Stimulated activated CD4-positive, alpha-beta T cell treated with anti-CD3 and anti-CD28 coated beads, Interleukin-1b, Interleukin-23, amount 100 ng/mL, for 1 hour (primary cell): ENCODE measurements around the gene GJA4.
"Not testable (repeated sequence)": the region's sequence is repeated elsewhere in the genome, so short reads cannot be mapped to it uniquely, and the experiment has no call there.

Experiments
- DNase-seq, 2 donors: peaks; one replicate each; pipeline ENCODE4 v3.0.0-alpha.2; 2020; ENCODE audit warnings: low read depth in 2 of 2

Gene GJA4

DNA sequence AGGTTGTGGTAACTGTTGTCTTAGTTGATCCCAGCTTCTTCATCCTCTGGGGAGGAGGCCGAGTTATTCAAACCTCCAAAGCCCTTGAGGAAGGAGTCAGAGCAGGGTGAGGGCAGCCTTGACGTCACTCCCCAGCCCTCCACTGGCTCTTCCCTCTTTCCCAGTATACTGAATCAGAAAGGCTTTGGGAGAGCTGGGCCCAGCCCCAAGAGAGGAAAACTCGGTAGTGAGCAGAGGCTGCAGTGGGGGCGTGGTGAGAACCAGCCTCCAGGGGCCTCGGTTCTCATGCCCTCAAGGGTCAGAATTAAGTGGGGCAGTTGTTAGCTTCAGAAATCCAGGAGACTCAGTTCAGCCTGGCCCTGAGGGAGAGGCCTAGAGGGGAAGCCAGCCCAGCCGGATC, 1.8 kb upstream of the GJA4 start:
- DNase-seq: no peak

DNA sequence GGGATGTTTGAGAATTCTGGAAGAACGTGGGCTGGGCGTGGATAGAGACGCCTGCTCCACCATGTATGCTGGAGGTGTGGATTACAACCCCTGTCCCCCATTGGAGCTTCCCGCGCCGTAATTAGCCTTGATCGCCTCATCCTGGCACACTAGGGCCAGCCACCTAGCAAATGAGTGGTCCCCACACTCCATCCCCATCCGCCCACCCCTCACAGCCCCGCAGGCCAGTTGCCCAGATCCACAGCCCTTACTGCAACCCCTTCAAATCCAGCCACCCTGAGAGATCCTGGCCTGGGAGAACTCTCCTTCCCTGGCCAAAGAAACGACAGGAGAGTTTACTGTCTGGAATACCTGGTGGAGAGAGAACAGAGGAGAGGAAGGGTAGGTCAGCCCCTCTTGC, 375 bp upstream of the GJA4 start:
- no peak for DNase-seq

DNA sequence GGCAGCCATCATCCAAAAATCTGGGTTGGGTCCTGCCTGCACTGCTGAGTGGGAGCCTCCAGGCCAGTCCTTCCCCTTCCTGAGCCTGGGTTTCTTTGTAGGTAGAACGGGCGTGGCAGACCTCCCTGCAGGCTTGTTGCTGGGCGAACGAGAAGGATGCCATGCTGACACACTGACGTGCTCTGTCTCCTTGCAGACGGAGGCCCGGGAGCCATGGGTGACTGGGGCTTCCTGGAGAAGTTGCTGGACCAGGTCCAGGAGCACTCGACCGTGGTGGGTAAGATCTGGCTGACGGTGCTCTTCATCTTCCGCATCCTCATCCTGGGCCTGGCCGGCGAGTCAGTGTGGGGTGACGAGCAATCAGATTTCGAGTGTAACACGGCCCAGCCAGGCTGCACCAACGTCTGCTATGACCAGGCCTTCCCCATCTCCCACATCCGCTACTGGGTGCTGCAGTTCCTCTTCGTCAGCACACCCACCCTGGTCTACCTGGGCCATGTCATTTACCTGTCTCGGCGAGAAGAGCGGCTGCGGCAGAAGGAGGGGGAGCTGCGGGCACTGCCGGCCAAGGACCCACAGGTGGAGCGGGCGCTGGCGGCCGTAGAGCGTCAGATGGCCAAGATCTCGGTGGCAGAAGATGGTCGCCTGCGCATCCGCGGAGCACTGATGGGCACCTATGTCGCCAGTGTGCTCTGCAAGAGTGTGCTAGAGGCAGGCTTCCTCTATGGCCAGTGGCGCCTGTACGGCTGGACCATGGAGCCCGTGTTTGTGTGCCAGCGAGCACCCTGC, 1.4 kb downstream of the GJA4 start:
- DNase-seq: no peak

DNA sequence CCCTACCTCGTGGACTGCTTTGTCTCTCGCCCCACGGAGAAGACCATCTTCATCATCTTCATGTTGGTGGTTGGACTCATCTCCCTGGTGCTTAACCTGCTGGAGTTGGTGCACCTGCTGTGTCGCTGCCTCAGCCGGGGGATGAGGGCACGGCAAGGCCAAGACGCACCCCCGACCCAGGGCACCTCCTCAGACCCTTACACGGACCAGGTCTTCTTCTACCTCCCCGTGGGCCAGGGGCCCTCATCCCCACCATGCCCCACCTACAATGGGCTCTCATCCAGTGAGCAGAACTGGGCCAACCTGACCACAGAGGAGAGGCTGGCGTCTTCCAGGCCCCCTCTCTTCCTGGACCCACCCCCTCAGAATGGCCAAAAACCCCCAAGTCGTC, 2.0 kb downstream of the GJA4 start:
- DNase-seq: no peak

DNA sequence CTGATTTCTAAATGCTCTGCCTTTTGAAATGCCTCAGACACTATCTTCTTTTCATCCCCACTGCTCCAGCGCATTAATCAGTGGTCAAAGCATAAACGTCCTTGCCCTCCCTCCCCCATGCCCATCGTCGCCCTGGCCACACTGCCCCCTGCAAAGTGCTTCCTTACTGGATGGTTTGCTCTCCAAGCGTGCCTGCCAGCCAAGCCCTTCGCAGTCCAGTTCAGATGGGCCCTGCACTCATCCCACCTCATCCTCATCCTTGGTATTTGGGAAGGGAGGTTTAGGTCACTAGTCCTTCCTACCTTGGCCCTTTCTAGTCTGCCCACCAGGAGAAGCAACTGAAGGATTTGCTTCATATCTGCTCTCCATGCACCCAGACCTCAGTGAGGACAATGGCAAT, 3.1 kb downstream of the GJA4 start:
- DNase-seq: no peak

GRCh38 chr1:34796990-34797389, 4.2 kb downstream of the GJA4 start:
- DNase-seq: no peak

- DNase-seq: no peak
These were observed 7.4 kb downstream of the GJA4 start for GRCh38 chr1:34800214-34800613.

DNA sequence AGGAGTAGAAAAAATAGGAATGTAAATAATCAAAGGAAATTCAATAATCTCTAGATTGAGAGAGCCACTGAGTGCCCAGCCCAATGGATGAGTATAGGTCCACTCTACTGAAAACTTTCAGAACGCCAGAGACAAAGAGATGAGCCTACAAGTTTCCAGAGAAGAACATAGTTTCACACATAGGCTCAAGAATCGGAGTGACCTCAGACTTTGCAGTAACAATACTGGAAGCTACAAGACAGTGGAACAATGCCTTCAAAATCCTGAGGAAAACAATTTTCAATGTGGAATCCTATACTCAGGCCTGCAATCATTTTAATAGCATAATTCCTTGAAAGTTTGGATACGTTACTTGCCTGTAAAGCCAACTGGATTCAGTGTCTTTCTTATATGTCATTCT, 11.0 kb downstream of the GJA4 start:
- no peak for DNase-seq

DNA sequence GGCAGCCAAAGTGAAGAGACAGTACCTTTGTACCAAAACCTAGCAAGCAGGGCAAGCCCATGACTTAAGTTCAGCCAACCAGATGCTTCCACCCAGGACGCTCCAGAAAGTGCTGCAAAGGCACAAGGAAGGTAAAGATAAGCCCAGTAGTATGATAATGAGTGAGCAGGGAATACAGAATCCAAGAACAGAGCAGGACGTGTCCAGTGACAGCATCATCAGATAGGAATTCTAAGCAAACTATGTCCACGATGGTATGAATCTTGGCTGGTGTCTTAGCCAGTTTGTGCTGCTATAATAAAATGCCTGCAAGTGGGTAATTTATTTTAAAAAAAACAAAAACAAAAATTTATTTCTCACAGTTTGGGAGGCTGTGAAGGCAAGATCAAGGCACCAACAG, 13.6 kb downstream of the GJA4 start:
- no peak for DNase-seq

- DNase-seq: no peak
These were observed 15.4 kb downstream of the GJA4 start for GRCh38 chr1:34808051-34808810.

- not testable (repeated sequence) for DNase-seq
These were observed 18.0 kb downstream of the GJA4 start for GRCh38 chr1:34810781-34811180.

DNA sequence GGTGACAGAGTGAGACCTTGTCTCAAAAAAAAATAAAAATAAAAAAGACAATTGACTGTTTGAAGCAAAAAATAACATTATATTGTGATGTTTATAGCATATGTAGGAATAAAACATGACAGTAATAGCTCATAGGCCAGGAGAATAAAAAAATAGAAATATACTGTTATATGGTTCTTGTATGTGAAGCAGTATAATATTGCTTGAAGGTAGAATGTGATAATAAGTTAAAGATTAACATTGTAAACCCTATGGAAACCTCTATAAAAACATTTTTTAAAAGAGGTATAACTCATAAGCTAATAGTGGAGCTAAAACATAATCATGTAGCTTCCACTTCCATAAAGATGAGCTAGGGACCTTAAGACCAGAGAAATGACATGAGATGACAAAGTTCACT, 23.5 kb downstream of the GJA4 start:
- DNase-seq: no peak

DNA sequence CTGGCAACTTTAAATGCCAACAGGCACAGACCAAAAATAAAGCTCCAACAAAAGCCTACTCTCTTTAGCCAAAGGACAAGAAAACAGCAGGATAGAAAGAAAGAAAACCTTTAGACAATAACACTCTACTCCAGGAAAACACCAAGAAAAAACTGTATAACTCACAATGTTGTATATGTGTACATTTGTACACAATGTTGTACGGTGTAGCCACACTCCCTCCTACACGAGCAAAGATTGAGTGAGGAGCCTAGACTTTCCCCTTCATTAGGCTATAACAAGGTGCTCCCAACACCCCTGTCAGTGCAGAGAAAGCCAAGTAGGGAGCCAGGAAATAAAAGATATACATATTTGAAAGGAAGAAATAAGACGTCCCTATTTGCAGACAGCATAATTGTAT, 24.0 kb downstream of the GJA4 start:
- DNase-seq: no peak

DNA sequence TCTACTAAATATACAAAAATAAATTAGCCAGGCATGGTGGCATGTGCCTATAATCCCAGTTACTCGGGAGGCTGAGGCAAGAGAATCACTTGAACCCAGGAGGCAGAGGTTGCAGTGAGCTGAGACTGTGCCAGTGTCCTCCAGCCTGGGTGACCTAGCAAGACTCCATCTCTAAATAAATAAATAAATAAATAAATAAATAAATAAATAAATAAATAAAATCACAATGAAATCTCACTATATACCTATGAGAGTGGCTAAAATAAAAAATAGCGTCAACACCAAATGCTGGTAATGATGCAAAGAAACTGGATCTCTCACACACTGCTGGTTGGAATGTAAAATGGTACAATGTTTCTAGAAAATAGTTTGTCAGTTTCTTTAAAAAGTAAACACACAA, 26.1 kb downstream of the GJA4 start:
- not testable (repeated sequence) for DNase-seq

GRCh38 chr1:34822202-34822601, 29.4 kb downstream of the GJA4 start:
- DNase-seq: no peak

- no peak for DNase-seq
These were observed 32.1 kb downstream of the GJA4 start for GRCh38 chr1:34824817-34825454.

DNA sequence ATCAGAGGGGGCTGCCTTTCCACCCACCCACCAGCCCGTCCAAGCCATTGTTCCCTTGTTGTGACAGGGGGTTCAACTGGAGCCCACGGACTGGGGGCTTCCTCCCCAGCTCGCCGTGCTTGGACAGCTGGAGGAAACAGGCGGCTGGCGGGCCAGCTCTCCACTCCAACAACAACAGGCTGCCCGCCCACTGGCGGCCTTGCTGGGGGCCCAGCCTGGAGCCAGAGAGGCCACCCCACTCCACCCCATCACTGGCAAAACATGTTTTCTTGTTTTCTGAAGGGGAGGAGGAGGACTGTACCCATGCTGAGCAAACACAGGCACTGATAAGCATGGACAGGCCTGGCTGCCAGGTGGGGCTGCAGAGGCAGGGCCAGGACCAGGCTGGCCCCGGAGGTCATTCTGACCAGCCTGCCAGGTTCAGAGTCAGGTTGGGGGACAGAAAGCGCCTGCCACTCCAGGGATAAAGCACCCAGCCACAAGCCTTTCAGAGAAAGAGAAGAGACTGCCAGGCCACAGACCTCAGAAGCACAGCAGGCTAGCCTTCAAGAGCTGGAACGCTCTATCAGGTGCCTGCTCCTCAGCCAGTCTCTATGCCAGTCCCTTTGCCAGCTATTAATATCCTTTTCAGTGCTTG, 32.8 kb downstream of the GJA4 start:
- no peak for DNase-seq

GRCh38 chr1:34827341-34827941, 34.6 kb downstream of the GJA4 start:
- no peak for DNase-seq

DNA sequence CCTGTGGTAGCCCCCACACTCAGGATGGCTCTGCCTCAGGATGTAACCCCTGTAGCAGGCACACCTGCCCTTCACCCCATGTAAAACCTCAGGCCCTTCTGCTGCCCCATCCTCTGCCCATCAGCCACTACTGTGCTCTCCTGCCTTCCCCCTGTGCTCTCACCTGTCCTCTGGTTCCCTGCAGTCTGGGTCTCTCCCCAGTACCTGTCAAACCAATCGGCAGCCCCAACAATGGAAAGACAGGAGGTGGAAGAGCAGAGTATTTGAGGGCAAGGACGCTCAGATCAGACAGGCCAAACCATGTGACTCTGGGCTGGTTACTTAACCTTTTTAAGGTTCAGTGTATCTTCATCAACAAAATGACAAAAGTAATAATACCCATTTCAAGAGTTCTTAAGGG, 35.8 kb downstream of the GJA4 start:
- no peak for DNase-seq

DNA sequence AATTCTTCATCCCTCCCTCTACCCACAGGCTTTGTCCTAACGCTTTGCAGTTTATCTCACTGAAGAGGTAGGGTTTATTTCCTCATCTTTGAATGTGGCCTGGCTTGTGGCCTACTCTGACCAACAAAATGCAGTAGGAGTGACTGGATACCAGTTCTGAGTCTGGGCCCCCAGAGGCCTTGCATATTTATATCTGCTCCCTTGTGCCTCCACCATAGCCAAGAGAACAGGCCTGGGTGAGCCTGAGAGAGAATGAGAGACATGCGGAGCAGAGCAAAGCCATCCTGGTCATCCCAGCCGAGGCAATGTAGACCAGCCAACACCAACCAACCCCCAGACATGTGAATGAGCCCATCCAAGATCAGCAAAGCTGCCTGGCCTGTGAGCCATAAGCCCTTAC, 36.5 kb downstream of the GJA4 start:
- DNase-seq: no peak

- DNase-seq: no peak
These were observed 39.0 kb downstream of the GJA4 start for GRCh38 chr1:34831721-34832246.

DNA sequence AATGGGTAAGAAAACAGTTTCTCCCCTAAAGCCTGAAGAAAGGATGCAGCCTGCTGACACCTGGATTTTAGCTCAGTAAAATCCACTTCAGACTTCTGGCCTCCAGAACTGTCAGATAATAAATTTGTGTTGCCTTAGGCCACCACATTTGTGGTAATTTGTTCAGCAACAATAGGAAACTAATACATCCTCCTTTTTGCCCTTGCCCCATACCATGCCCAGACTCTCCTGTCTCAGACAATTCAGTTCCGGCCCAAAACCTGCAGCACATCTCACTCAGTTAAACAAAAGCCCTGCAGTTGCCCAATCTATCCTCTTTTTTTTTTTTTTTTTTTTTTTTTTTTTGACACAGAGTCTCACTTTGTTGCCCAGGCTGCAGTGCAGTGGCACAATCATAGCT, 40.9 kb downstream of the GJA4 start:
- no peak for DNase-seq
